ENCODE measurements around the gene SSTR3.
"Not testable (repeated sequence)": the region's sequence is repeated elsewhere in the genome, so short reads cannot be mapped to it uniquely, and the experiment has no call there.

The SSTR3 gene

DNA sequence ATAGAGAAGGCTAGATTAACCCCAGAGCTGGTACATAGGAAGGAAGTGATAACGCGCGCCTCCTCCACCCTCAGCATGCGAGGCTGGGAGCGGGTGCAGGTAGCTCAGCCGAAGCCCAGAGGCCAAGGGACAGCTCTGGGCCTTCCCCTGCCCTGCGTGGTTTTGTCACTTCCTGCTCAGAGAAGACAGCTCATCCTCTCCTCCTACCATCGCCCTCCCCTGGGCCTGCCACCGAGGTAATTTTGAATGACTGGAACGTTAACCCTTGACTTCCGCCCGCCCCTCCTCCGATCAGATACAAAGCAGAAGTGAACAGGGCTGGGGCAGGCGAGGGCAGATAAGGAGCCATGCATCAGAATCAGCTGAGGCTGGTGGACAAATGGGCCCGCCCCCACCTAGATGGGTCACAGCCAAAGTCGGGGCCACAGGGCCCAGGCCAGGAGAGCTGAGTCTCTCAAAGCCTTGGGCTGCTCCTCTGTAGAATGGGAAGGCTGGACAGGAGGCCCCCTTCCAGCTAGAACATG lies 30.2 kb upstream of the SSTR3 start:
- peak; percentile 80 to 93 (median 84) for DNase-seq (ENCODE audit: low read depth in 3 of 3)

DNA sequence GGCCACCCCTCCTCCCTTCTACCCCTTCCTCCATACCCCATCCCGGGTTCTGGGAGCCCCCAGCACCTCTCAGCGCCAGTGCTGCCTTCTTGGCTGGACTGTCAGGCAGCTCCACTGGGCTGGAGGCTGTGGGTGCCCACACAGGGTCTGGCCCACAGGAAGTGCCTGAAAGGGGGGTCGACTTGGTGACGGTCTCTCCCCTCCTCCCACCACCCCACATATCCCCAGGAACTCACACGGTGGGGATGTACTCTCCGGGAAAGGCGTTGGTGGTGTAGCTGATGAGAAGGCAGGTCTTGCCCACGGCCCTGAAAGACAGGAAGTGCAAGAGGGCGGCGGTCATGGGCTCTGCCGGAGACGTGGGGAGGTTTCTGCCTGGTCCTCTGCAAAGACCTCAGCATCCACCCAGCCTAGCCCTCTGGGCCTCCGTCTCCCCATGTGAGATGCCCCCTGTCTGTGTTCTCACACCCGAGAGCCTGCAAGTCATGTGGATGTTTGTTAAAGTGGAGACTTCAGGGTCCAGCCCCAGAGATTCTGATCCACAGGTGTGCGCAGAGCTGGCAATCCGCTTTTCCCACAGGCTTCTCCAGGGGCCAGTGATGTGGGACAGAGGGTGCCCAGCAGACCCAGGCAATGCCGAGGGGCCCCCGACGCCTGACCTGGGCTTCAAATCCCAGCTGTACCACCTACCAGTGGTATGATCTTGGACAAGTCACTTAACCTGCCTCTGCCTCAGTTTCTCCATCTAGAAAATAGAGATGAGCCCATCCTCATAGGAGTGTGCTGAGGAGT lies 29.3 kb upstream of the SSTR3 start:
- DNase-seq (ENCODE audit: low read depth in 3 of 3): peak in 1 of 3 experiments; percentile 54

DNA sequence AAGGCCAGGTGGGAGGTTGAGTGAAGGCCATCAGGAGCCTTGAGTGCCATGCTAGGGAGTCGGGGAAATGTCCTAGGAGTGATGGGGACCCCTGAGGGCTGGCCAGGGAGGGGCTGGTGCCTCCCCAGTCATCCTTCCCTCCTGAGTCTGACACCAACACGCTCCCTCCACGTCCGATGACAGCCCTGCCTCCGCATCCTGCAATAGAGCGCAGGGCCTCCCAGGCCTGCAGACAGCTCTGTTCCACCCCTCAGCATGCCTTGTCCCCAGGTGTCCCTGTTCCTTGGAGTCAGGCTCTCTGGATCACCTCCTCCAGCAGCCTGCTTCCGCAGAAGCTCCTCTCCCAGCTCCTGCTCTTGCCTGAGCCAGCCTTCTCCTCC lies 28.7 kb upstream of the SSTR3 start:
- DNase-seq (ENCODE audit: low read depth in 3 of 3): no peak

DNA sequence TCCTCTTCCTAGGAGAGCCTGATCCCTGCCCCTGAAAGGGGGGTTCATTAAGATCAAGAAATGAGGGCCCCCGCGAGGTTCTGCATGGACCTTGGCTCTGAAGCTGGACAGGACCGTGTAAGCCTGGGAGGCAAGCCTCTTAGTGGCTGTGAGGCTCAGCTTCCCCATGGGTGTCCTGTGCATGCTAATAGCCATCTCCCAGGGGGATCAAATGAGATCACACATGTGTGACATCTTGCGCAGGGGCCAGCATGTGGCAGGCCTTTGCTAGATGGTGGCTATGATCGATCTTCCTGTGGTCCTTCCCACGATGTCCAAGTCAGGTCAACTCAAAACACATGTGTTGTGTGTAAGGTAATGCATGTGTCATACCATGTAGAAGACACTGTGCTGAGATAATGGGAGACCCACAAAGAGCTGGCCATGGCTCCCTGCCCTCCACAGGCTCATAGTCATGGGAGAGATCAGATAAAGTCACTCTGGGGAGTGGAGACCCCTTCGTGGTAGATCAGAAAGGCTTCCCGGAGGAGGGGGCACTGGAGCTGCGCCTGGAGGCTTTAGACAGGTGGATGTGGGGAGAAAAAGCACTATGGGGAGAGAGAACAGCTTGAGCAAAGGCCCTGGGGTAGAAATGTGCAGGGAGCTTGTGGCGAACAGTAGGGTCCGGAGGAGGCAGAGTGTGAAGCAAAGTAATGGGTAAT lies 28.1 kb upstream of the SSTR3 start:
- peak in 1 of 3 experiments; percentile 5 for DNase-seq (ENCODE audit: low read depth in 3 of 3)

DNA sequence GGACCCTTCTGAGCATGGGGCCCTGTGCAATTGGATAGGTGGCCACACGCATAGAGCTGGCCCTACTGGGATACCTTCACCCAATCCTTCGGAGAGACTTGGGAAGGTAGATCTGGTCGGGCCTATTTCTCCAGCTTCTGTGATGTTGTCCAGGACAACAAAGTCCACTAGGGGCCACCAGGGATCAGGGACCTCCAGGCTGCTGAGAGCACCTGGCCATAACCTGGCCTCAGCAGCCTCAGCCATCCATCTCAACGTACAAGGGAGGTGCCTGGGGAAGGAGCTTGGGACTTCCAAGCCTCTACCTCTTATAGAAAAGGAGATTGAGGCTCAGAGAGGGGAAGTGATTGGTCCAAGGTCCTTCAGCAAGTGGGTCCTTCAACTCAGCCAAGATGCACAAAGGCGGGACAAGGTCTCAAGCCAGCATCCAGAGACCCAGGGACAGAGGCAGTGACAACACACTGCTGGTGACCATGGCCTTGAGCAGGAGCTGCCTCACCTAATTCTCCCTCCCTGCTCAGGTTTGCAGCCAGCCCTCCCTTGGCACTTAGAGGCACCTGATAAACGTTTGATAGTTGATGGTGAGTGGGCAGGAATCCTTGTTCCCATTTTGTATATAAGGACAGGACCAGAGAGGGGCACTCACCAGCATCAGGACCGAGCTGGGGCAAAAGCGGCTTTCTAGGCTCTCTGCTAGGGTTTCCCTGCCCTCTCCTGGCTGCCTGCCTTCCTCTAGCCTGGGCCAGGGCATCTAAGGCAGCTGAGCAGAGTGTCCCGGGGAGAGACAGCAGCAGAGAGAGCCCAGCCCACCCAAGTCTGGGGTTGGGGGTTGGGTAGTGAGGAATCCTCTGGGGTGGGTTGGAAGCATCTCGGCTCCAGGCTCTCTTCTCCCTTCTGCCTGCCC lies 27.3 kb upstream of the SSTR3 start:
- DNase-seq (ENCODE audit: low read depth in 3 of 3): no peak

DNA sequence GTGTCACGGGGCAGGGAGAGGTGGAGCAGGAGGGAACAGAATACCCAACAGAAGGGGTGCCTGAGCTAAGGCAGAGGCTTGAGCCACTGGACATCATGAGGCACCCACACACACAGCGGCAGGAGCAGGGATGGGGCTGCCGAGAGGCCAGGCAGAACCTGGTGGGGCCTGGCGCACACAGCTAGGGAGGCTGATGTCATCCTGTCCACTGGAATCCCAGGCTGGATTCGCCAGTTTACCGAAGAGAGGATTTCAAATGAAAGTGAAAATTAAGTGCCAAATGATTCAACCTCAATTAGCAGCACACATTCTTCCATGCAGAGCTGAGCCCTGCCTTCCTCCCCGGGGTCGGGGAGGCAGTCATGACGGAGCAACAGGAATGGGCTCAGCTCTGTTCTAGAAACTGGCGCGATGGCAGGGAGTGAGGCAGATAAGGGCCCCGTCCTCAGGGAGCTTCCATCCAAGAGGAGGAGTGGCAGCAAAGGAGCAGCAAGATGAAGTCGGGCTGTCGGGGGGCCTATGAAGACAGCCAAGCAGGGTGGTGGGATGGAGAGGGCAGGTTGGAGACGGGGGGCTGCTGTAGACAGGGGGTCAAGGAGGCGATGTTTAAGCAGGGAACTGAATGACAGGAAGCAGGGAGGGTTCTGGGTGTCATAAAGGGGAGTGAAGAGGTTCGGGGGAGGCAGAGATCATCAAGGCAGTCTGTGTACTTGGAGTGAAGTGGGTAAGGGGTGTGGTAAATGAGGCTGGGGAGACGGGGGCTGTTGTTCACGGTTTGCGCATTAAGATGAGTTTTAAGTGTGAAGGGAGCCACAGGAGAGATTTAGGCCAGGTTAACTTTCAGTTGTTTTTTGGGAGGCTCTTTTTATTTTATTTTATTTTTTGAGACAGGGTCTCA lies 25.3 kb upstream of the SSTR3 start:
- no peak for DNase-seq (ENCODE audit: low read depth in 3 of 3)

DNA sequence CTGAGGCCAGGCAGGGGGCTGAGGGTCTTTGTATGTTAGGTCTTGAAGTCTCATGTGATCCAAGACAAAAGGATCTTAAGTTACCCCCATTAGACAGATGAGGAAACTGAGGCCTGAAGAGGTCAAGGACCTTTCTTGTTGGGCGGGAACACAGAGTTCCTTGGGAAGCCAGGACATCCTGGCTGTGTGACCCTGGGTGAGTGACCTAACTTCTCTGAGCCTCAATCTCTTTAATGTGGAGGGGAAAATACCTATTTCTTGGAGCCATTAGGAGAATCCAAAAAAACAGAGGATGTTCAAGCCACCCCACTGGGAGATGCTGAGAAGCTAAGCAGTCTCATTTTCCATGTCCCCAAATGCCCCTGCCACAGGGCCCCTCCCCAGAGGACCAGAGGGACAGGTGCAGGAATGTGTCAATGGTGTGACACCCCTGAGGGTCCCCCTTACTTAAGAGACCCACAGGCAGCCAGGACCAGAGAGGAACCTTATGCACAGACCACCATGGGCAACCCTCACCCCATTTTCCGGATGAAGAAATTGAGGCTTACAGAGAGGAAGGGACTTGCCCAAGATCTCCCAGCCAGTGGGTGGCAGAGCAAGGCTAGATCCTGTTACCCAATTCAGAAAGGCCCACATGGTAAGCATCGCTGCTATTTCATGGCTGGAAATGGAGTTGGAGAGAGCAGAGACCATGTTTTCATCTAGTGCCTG lies 23.8 kb upstream of the SSTR3 start:
- no peak for DNase-seq (ENCODE audit: low read depth in 3 of 3)

DNA sequence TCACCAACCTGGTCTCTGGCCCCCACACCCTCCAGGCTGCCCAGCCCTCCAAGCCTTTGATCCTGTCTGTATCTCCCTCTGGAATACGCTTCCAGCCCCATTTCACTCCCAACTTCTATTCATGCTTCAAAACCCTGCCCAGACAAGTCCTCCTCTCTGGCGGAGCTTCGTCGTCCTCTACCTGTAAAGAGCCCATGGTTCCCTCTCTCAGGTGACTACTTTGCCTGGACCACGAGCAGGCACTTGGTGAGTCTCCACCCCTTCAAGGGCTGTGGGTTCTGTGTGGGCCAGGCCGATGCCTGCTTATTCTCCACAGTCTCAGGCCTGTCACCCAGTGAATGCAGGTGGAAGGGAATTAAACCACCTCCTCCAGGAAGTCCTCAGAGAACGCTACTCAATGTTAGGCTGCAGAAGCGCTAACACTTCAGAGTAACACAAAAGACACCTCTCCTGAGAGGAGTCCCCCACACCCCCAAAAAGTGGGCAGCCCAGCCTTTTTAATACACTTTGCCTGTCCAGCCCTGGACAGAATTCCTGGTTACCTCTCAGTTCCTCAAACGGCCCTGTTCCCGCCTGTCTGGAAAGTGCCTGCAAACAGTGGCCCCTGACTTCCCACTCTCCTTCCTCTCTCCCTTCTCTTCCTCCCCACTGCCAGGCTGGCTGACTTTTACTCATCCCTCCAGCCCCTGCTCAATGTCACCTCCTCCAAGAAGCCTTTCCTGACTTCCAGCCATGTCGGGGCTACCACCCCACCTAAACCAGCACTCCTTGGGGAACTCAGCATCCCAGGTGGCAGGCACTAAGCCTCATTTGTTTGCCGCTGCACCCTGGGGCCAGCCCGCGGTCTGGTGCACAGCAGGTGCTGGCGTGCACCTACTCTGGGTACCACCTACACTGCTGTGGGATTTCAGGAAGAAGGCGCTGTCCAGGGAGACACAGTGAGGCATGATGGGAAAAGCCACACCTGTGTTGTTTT lies 22.7 kb upstream of the SSTR3 start:
- no peak for DNase-seq (ENCODE audit: low read depth in 3 of 3)

DNA sequence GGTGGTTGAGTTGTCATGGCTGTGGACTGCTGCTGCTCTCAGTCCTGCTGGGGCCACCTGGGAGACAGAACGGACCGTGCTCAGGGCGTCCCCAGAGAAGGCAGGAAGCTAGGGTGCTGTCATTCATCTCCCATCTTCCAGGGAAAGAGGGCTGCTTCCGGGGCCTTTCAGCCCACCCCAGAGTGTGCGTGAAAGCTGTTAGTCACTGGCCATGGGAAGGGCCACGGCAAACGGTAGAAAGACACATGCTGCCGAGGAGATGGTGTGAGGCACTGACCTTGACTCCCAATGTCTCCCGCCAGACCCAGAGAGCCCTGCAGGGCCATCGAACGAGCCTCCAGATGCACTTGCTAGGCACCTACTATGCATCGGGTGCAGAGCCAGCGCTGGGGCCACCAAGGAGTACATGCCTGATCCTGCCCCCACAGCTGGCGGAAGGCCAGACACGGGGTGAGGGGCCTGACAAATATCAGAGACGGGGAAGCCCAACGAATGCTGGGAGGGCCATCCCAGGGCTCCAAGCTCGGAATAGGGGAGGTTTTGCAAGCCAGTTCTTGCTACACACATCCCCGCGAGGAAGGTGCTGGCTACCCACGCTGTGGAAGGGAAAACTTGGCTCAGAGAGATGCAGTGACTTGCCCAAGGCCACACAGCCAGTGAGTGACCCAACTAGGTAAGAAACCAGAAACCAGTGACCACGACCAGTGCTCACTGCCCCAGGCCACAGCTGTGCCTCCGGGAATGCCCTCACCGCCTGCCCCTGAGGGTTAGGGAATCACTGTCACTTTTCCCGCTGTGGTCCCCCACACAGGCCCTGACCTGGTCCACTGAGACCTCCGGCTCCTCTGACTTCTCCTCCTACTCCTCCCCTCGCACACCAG lies 21.7 kb upstream of the SSTR3 start:
- DNase-seq (ENCODE audit: low read depth in 3 of 3): no peak

DNA sequence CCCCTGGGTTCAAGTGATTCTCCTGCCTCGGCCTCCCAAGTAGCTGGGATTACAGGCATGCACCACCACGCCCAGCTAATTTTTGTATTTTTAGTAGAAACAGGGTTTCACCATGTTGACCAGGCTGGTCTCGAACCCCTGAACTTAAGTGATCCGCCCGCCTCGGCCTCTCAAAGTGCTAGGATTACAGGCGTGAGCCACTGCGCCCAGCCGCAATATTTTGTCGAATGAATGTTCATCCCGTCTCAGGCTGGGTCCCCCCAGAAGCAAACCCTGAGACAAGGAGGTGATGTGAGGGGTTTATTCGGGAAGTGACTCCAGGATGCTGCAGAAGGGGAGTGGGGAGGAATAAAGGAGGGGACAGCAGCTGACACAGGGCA lies 21.1 kb upstream of the SSTR3 start:
- DNase-seq (ENCODE audit: low read depth in 3 of 3): not testable (repeated sequence)

DNA sequence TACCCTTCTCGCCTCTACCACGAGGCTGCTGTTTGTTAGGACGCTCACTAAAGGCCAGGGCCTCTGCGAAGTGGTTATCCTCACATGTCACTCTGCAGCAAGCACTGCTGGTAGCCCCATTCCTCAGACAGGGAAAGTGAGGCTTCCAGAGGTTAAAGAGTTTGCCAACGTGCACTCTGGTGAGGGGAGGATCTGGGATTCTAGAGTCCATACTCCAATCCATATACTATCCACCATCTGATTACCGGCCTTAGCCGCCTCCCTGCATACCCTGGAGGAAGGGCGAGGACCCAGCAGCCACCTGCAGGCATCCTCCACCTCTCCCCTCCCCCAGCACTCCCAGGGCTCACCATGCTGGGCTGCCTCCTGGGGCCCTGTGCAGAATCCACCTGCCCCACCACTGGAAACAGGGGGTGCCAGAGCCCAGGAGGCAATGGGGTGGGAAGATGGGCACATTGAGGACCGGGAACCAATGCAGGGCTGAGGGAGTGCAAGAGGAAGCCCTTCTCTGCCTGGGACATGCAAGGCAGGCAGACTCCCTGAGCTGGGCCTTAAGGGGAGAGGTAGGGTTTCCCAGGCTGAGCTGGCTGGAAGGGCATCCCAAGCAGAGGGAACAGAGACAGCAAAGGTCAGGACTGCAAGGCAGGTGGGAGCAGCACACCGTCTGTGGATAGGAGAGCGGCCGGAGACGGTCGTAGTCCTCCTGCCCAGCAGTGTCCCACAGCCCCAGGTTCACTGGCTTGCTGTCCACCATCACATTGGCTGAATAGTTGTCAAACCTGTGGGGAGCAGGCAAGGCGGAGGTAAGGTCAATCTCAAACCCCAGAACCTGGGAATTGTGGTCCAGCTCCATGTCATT lies 20.1 kb upstream of the SSTR3 start:
- no peak for DNase-seq (ENCODE audit: low read depth in 3 of 3)

DNA sequence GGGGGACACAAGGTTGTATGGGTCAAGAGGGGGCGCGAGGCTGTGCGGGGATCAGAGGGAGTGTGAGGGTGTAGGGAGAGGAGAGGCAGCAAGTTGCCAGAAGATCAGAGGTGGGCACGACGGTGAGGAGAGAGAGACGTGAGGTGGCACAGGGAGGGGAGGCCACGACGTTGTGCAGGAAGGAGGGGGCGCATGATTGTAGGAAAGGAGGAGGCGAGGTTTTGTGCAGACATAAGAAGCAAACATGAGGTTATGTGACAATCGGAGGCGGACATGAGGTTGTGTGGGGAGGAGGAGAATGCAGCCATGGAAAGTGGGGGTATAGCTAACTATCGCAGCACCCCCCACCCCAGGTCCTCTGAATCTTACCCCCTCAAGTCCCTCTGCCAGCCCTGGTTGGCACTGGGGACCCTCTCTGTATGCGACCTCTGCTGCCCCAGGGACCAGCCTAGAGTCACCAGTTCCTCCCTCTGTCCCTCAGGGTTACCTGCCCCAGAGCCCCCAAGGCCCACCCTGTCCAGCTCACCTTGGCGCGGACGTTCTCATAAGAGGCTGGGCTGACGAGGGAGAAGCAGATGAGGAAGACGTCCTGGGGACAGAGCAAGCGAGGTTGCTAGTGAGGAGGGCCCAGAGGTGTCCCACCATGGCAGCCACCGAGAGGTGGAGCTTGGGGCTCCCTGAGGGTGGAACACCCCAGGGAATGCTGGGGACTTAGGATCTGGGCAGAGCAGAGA lies 19.3 kb upstream of the SSTR3 start:
- DNase-seq (ENCODE audit: low read depth in 3 of 3): peak in 1 of 3 experiments; percentile 56

DNA sequence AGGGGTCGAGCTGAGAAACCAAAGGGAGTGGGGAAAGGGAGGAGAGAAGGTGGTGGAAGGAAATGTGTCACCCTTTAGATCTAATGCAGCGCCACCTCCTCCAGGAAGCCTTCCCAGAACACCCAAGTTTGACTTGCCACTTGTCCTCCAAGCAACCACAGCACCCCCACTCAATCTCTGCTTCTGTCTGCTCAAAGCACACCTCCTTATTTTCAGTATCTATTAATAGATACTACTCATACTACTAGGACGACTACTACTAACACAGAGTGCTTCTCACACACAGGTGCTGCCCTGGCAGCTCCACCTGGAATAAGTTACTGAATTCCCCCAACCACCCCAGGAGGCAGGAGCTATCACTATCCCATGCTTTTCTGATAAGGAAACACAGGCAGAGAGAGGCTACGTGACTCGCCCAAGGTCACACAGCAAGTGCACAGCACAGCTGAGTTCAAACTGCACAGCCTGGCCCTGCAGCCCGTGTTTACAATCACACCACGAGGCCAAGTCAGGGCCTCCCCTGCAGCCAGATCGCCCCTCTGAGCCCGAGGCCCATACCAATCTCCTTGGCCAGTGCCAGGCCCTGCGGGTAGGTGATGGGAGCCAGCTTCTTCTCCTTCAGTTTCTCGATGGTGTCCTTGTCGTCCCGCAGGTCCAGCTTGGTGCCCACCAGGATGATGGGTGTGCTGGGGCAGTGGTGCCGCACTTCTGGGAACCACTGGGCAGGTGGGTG lies 18.6 kb upstream of the SSTR3 start:
- peak in 2 of 3 experiments; percentile 69 to 84 for DNase-seq (ENCODE audit: low read depth in 3 of 3)

DNA sequence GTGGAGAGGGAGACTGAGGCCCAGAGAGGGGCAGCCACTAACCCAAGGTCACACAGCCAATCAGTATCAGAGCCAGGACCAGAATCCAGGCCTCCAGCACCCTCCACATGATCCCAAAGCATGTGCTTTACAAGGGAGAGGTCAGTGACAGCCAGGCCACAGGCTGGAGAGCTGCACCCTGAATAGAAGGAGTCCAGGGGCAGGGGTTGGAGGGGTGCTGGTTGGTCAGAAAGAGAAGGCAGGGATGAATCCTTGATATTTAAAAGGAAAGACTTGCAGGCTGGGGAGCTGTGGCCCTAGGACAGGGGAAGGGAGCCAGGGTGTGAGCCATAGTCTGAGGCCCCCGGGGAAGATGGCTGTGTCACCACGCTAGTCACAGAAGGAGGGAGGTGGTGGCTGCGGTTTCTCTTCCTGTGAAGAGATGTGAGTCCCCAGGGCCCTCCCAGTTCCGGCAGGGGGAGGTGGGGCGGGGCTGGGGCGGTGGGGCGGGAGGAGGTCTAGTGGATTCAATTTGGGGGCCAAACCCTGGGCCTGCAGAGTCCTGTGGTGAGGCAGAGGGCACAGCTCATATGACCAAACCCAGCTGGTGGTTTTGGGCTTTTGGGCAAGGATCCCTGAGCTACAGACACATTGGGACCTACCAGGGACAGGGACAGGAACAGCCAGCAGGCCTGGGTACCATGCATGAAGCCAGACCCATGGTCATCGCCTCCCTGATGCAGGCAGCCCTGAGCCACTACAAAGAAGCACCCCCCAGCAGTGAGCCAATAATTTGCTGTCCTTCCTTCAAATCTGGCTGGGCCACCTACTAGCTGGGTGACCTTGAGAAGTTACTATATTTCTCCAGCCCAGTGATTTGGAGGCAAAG lies 17.8 kb upstream of the SSTR3 start:
- peak; percentile 85 to 91 (median 85) for DNase-seq (ENCODE audit: low read depth in 3 of 3)
